Measurements from ENCODE around the gene SLC37A2. TPM values are rescaled to one million over a fixed set of nuclear protein-coding genes. Genes with fewer than 3 reads are reported as not detected.
"Not testable (repeated sequence)": the region's sequence is repeated elsewhere in the genome, so short reads cannot be mapped to it uniquely, and the experiment has no call there.

The SLC37A2 gene
- total RNA-seq, 2 donors from 2014 or later = 0.56 to 1.8 TPM

GRCh38 chr11:125089481-125089880 lies 26.4 kb downstream of the SLC37A2 start:
- not testable (repeated sequence) for H3K36me3 Mint-ChIP-seq; DNase-seq (ENCODE audit: low spot score in 2 of 2); H3K9me3 Mint-ChIP-seq; H3K27ac Mint-ChIP-seq; ATAC-seq

GRCh38 chr11:125090151-125090550 lies 27.0 kb downstream of the SLC37A2 start:
- H3K9me3 Mint-ChIP-seq; ATAC-seq; H3K36me3 Mint-ChIP-seq; H3K27ac Mint-ChIP-seq; DNase-seq (ENCODE audit: low spot score in 2 of 2): not testable (repeated sequence)

DNA sequence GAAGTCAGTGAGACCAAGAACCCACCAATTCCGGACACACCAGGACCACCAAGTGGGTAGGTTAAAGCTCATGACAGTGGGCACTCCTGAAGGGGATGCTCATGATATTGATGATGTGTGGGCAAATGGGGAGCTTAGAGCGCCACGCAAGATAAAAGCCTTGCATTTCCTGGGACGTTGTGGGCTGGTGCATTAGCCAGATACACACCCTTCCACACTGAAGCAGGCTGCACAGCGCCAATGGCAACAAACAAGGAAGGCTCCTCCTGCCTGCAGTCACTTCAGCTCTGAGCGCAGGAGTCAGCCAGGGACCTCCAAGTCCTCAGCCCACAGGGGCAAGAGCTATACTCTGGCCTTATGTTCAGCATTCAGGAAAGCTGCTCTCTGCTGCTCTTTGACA lies 27.7 kb downstream of the SLC37A2 start:
- Mint-ChIP-seq H3K36me3 (no peaks in the 10 kb centered on the region), H3K27ac (no peak overlapping the region), H3K9me3 (no peaks in the 10 kb centered on the region)
- DNase-seq (ENCODE audit: low spot score in 2 of 2) = no peak
- ATAC-seq = no peak

GRCh38 chr11:125091247-125091876 lies 28.3 kb downstream of the SLC37A2 start:
- DNase-seq (ENCODE audit: low spot score in 2 of 2) (no peak), ATAC-seq (peak in 1 of 2 donors; percentile 52)
- Mint-ChIP-seq H3K36me3 (no peaks in the 10 kb centered on the region), H3K27ac (peak overlapping the region in 1 of 2 donors; percentile 69), H3K9me3 (no peaks in the 10 kb centered on the region)

DNA sequence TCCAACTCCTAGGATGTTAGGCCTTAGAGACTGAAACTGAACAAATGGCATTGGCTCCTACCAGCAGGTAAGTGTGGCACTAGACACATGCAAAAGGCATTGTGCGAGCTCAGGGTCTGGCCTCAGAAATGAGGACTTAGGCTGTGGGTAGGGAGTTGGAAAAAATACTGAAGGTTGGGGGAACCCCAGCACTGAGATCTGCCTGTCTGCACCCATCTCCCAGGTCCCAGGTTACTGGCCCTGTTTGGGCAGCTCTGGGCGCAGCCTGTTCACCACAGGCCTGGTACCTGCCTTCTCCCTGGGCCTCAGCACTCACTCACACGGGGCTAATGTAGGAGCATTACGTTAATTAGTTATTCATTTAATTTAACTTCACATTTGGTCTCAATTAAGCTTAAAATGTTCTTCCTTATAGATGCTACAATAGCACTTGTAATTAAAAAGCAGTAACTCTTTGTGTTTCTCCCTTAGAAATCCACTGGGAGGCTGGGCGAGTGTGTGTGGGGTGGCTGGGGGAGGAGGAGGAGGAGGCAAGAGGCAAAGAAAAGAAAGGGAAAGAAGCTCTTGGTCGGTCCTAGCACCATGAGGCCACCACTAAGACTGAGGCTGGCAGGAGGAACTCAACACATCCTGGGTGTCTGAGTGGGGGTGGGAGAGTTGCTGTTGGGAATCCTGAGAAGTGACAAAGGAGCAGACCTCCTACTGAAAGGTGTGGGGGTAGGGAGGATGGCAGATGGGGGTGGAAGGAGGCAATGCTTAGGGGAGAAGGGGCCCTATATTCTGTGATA lies 29.0 kb downstream of the SLC37A2 start:
- no peaks in the 10 kb centered on the region for H3K36me3 Mint-ChIP-seq
- DNase-seq (ENCODE audit: low spot score in 2 of 2) = no peak
- H3K9me3 Mint-ChIP-seq = no peaks in the 10 kb centered on the region
- peak overlapping the region in 1 of 2 donors; percentile 69 for H3K27ac Mint-ChIP-seq
- ATAC-seq = no peak

GRCh38 chr11:125092669-125093068 lies 29.6 kb downstream of the SLC37A2 start:
- DNase-seq (ENCODE audit: low spot score in 2 of 2) = no peak
- no peak for ATAC-seq
- H3K27ac Mint-ChIP-seq = no peak overlapping the region
- no peaks in the 10 kb centered on the region for H3K36me3 Mint-ChIP-seq
- no peaks in the 10 kb centered on the region for H3K9me3 Mint-ChIP-seq

DNA sequence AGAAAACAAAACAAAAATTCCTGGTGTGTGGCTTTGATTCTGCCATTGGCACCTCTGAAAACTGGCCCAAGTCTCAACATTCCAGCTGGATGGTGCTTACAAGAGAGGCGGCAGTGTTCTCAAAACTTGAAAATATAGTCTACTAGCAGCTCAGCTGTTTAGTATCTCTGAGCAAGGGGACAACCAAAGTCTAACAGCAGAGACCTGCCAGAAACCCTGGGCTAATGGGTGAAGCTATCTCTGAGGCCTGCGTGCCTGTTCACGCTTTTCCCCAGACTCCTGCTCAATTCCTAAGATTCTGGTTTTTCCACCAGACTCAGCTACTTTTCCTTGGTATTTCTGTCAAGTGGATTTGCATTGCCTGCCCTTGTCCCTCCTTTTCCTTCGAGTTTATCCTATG lies 30.4 kb downstream of the SLC37A2 start:
- no peaks in the 10 kb centered on the region for H3K9me3 Mint-ChIP-seq
- no peak for DNase-seq (ENCODE audit: low spot score in 2 of 2)
- H3K36me3 Mint-ChIP-seq = peaks cover 0 to 4% of the 10 kb centered on the region in 2 donors
- no peak for ATAC-seq
- no peak overlapping the region for H3K27ac Mint-ChIP-seq

GRCh38 chr11:125094731-125095130 lies 31.6 kb downstream of the SLC37A2 start:
- no peak for ATAC-seq
- Mint-ChIP-seq H3K27ac (no peak overlapping the region), H3K36me3 (peaks cover 0 to 5% of the 10 kb centered on the region in 2 donors)

GRCh38 chr11:125100136-125100535 lies 37.0 kb downstream of the SLC37A2 start:
- ATAC-seq = no peak
- Mint-ChIP-seq H3K27ac (no peak overlapping the region), H3K9me3 (no peaks in the 10 kb centered on the region), H3K36me3 (peaks cover 0 to 18% of the 10 kb centered on the region in 2 donors)
- DNase-seq (ENCODE audit: low spot score in 2 of 2) = no peak

More at GRCh38 chr11:125094731-125095130, 31.6 kb downstream of the SLC37A2 start:
- no peak for DNase-seq (ENCODE audit: low spot score in 2 of 2)
- no peaks in the 10 kb centered on the region for H3K9me3 Mint-ChIP-seq

DNA sequence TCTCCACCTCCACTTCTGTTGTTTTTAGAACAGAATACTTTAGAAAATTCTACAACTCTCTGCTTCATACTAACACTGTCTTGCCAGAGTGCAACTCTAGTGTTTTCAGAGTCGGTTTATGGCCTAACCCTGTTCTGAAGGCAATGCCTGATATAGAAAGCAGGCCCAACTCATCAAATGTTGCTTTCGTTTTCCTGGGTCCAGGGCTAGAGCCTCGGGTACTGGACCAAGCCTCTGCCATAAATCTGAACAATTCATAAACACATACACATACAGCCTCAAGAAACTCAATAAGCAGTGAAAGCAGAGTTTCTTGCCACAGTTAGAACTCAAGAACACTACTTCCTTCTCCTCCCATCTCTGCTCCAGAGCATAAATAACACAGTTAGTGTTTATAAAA lies 38.5 kb downstream of the SLC37A2 start:
- no peak for DNase-seq (ENCODE audit: low spot score in 2 of 2)
- no peak for ATAC-seq
- H3K36me3 Mint-ChIP-seq = peaks cover 0 to 18% of the 10 kb centered on the region in 2 donors
- H3K27ac Mint-ChIP-seq = peak overlapping the region in 1 of 2 donors; percentile 65
- H3K9me3 Mint-ChIP-seq = no peaks in the 10 kb centered on the region

DNA sequence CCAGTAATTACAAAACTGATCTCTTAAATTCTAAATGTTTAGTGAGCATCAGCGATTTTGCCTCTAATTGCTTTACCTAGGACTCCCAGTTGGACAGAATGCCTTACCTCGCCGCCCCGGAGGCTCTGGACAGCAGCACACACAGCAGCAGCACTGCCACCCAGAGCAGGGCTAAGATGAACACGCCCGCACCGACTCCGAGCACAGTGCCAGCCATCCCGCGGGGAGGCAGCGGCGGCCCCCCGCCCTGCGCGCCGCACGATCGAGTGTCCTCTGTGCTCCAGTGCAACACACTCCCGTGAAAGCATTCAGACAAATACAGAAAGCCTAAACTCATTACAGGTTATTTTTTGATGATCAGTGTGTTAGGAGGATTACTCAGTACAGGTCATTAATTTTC lies 38.9 kb downstream of the SLC37A2 start:
- Mint-ChIP-seq H3K9me3 (no peaks in the 10 kb centered on the region), H3K27ac (peak overlapping the region in 1 of 2 donors; percentile 65), H3K36me3 (peaks cover 4 to 18% of the 10 kb centered on the region in 2 donors)
- DNase-seq (ENCODE audit: low spot score in 2 of 2) (no peak), ATAC-seq (no peak)

DNA sequence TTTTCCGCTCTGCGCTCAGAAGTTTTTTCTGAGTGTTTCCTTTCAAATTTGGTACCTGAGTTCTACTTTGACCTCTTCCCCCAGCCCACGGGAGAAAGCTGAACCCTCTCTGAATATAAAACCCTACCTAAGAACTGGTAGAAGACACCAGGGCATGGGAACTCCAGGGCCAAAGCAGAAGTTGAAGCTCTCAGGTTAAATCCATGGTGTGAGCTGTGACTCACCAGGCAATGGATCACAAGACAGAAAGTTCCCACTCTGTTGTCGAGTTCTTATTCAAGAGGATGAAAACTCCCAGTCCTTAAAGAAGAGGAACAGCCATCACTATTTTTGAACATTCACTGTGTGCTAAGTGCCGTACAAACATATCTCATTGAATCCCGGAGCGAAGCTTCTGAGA lies 39.4 kb downstream of the SLC37A2 start:
- H3K27ac Mint-ChIP-seq = no peak overlapping the region
- no peak for DNase-seq (ENCODE audit: low spot score in 2 of 2)
- peaks cover 6 to 18% of the 10 kb centered on the region in 2 donors for H3K36me3 Mint-ChIP-seq
- H3K9me3 Mint-ChIP-seq = no peaks in the 10 kb centered on the region
- ATAC-seq = no peak

DNA sequence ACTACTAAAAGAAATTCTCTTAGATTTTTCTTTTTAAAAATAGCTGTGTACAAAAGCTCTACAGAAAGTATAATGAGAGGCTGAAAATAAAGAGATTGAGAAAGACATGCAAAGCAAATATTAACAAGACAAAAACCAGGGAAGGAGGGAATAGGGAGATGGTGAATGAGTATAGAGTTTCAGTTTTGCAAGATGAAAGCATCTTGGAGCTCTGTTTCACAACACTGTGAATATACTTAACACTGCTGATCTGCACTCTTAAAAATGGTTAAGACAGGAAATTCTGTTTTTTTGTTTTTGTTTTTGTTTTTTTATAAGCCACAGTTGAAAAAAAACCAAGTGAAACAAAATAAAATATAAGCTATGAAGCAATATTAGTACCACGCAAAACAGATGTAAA lies 42.8 kb downstream of the SLC37A2 start:
- no peak for ATAC-seq
- no peaks in the 10 kb centered on the region for H3K9me3 Mint-ChIP-seq

GRCh38 chr11:125108469-125108868 lies 45.4 kb downstream of the SLC37A2 start:
- no peak for ATAC-seq

More for the DNA sequence above, 42.8 kb downstream of the SLC37A2 start:
- peaks cover 6 to 8% of the 10 kb centered on the region in 2 donors for H3K36me3 Mint-ChIP-seq
- no peak for DNase-seq (ENCODE audit: low spot score in 2 of 2)
- no peak overlapping the region for H3K27ac Mint-ChIP-seq

GRCh38 chr11:125110506-125110905 lies 47.4 kb downstream of the SLC37A2 start:
- H3K36me3 Mint-ChIP-seq = peaks cover 16 to 26% of the 10 kb centered on the region in 2 donors
- peak overlapping the region in 1 of 2 donors; percentile 92 for H3K27ac Mint-ChIP-seq
- peaks cover 7 to 14% of the 10 kb centered on the region in 2 donors for H3K9me3 Mint-ChIP-seq
- DNase-seq (ENCODE audit: low spot score in 2 of 2) (no peak), ATAC-seq (no peak)

More at GRCh38 chr11:125108469-125108868, 45.4 kb downstream of the SLC37A2 start:
- no peak for DNase-seq (ENCODE audit: low spot score in 2 of 2)
- H3K27ac Mint-ChIP-seq = no peak overlapping the region
- H3K9me3 Mint-ChIP-seq = peaks cover 7 to 13% of the 10 kb centered on the region in 2 donors
- H3K36me3 Mint-ChIP-seq = peaks cover 16 to 26% of the 10 kb centered on the region in 2 donors

DNA sequence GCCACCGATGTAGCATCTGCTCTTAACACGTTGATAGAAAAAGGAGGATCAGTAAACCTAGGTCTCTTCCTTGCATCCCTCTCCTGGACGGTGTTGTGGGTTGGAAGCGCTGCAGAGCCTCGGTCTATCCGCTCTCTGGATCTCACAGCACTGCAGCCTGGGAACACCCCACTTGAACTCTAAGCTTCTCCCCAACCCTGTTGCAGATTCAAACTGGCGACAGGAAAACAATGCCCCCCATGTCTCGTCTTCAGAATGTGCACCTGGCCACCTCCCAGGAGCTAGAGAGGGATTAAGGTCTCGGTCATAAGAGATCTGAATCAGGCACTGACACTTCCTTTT lies 47.9 kb downstream of the SLC37A2 start:
- Mint-ChIP-seq H3K36me3 (peaks cover 16 to 26% of the 10 kb centered on the region in 2 donors), H3K27ac (peak overlapping the region; percentile 92 to 98), H3K9me3 (peaks cover 7 to 16% of the 10 kb centered on the region in 2 donors)
- ATAC-seq (no peak), DNase-seq (ENCODE audit: low spot score in 2 of 2) (peak in 1 of 2 donors; percentile 17)

GRCh38 chr11:125111343-125112207 lies 48.5 kb downstream of the SLC37A2 start, which contains the start of gene TMEM218:
Gene TMEM218 (minus strand): TSS chr11:125111626. CDS start chr11:125102241, 9,385 bp downstream.
- Mint-ChIP-seq H3K36me3 (peaks cover 16 to 26% of the 10 kb centered on the region in 2 donors), H3K9me3 (peaks cover 7 to 16% of the 10 kb centered on the region in 2 donors), H3K27ac (peak within 1 kb of the TSS; percentile 92 to 98)
- DNase-seq (ENCODE audit: low spot score in 2 of 2) (peak; percentile 93 to 98), ATAC-seq (peak; percentile 98 to 99)

Data from activated naive CD4-positive, alpha-beta T cell treated with anti-CD3 and anti-CD28 coated beads, Interleukin-2, amount 50 U/mL, for 72 hours (primary cell).